Suprapubic skin (tissue), 3 donors: Measurements from ENCODE around the gene EYA2.

Experiments
- POLR2A ChIP-seq, 2 donors: fragments of 450-650 bp; IDR thresholded peaks; one replicate each; pipeline ENCODE4 v1.6.1; 2017; ENCODE audit warnings: antibody characterized with exemption in 2 of 2, mild to moderate bottlenecking in 2 of 2, moderate library complexity in 2 of 2
- TF ChIP-seq, protein P1 (sequence below), 2 donors: fragments of 200-600 bp in 1 of 2; fragments of 450-650 bp in 1 of 2; sonication (generic) in 1 of 2; IDR thresholded peaks; one replicate each; pipeline ENCODE4 v1.5.1; 2016 to 2019; ENCODE audit warnings: antibody characterized with exemption in 2 of 2, mild to moderate bottlenecking in 1 of 2, moderate library complexity in 1 of 2

DNA sequence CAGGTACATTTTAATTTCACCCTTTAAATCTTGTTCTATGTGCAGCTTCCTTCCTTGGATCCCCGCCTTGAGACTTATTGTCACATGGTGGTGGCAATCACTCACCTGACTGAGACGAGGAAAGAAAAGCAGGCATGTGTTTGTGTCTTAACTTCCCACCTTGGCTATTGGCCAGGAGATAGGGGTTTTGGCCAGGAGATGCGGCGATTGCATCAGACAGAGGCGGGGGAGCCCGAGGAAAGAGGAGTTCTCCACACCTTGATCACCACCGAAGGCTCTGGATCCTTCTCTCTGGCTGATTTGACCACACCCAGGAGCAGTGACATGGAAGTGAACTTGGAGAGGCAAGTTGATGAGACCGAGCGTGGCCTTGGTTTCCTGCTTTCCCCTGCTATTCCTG, 49.7 kb upstream of the EYA2 start:
- TF ChIP-seq, protein P1, sequence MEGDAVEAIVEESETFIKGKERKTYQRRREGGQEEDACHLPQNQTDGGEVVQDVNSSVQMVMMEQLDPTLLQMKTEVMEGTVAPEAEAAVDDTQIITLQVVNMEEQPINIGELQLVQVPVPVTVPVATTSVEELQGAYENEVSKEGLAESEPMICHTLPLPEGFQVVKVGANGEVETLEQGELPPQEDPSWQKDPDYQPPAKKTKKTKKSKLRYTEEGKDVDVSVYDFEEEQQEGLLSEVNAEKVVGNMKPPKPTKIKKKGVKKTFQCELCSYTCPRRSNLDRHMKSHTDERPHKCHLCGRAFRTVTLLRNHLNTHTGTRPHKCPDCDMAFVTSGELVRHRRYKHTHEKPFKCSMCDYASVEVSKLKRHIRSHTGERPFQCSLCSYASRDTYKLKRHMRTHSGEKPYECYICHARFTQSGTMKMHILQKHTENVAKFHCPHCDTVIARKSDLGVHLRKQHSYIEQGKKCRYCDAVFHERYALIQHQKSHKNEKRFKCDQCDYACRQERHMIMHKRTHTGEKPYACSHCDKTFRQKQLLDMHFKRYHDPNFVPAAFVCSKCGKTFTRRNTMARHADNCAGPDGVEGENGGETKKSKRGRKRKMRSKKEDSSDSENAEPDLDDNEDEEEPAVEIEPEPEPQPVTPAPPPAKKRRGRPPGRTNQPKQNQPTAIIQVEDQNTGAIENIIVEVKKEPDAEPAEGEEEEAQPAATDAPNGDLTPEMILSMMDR (IDR thresholded peaks at IDR 0.05), result no peak
- TF ChIP-seq POLR2A (IDR thresholded peaks at IDR 0.05), result no peak
